IMR-90 (cell line): ENCODE measurements around the gene INSM1. TPM values are rescaled to one million over a fixed set of nuclear protein-coding genes. Genes with fewer than 3 reads are reported as not detected.

Source experiments
- ATAC-seq: fragments of 200-7000 bp; cut with Tn5 transposase; 2 replicates; pipeline ENCODE4 v1.9.1; 2020; ENCODE audit warnings: low read depth, mild to moderate bottlenecking, moderate library complexity
- BruUV-seq: library from RNA; stranded (reverse); fragments of 400-500 nt; replicated peaks from 2 replicates; lab custom pipeline; 2021; lab: Mats Ljungman, UMichigan
- CTCF ChIA-PET: fragments of 300-600 bp; formaldehyde crosslinking; extraction: SDS; loops from one replicate; lab custom pipeline; 2021; ENCODE audit warnings: antibody characterized with exemption; lab: Yijun Ruan, JAX
- POLR2A ChIA-PET: fragments of 300-600 bp; sonication (Branson Sonifier 250); formaldehyde crosslinking; loops from one replicate; lab custom pipeline; 2022; ENCODE audit warnings: antibody characterized with exemption; ENCODE audit not compliant: unreplicated experiment; lab: Charles Lee
- DNase-seq: peaks from one replicate; pipeline ENCODE4 v3.0.0; 2013
- H2AFZ ChIP-seq: replicated peaks from 2 replicates; pipeline ENCODE3; 2013; ENCODE audit warnings: low read length, mild to moderate bottlenecking; ENCODE audit not compliant: poor library complexity
- H2AK5ac ChIP-seq: 2 replicates; pipeline ENCODE4 v1.6.1; 2013; ENCODE audit warnings: low read depth, low read length, inconsistent platforms
- H2AK9ac ChIP-seq: replicated peaks from 2 replicates; pipeline ENCODE3; 2013; ENCODE audit warnings: mild to moderate bottlenecking, low read depth, low read length, moderate library complexity; ENCODE audit not compliant: poor library complexity
- H2BK120ac ChIP-seq: 2 replicates; pipeline ENCODE4 v1.6.1; 2013; ENCODE audit warnings: low read depth, low read length, inconsistent platforms
- H2BK15ac ChIP-seq: 3 replicates; pipeline ENCODE4 v1.6.1; 2013; ENCODE audit warnings: low read depth, low read length, inconsistent platforms
- H2BK20ac ChIP-seq: 2 replicates; pipeline ENCODE4 v1.6.1; 2013; ENCODE audit warnings: low read depth, mild to moderate bottlenecking, inconsistent platforms, low read length, moderate library complexity
- H2BK5ac ChIP-seq: 2 replicates; pipeline ENCODE4 v1.6.1; 2013; ENCODE audit warnings: mild to moderate bottlenecking, low read depth, low read length, inconsistent platforms; ENCODE audit not compliant: poor library complexity, severe bottlenecking
- H3K14ac ChIP-seq: replicated peaks from 2 replicates; pipeline ENCODE4 v1.6.1; 2013; ENCODE audit warnings: low read depth, low read length, inconsistent platforms
- H3K18ac ChIP-seq: 2 replicates; pipeline ENCODE4 v1.6.1; 2013; ENCODE audit warnings: low read depth, low read length, control low read depth
- H3K23ac ChIP-seq: 2 replicates; pipeline ENCODE4 v1.6.1; 2013; ENCODE audit warnings: low read depth, low read length, inconsistent platforms
- H3K27ac ChIP-seq: 2 replicates; pipeline ENCODE4 v1.5.1; 2013; ENCODE audit warnings: mild to moderate bottlenecking, control low read depth, low read length; ENCODE audit not compliant: insufficient read depth
- H3K27me3 ChIP-seq: 2 replicates; pipeline ENCODE4 v1.6.1; 2013; ENCODE audit warnings: low read length; ENCODE audit not compliant: control insufficient read depth, insufficient read depth
- H3K36me3 ChIP-seq: 2 replicates; pipeline ENCODE4 v1.6.1; 2013; ENCODE audit warnings: low read length, mixed read lengths; ENCODE audit not compliant: control insufficient read depth, insufficient read depth
- H3K4ac ChIP-seq: 2 replicates; pipeline ENCODE4 v1.6.1; 2013; ENCODE audit warnings: low read depth, low read length, inconsistent platforms
- H3K4me1 ChIP-seq: 2 replicates; pipeline ENCODE4 v1.6.1; 2013; ENCODE audit warnings: low read length, mixed read lengths; ENCODE audit not compliant: control insufficient read depth, insufficient read depth
- H3K4me2 ChIP-seq: 2 replicates; pipeline ENCODE4 v1.6.1; 2013; ENCODE audit warnings: low read depth, mild to moderate bottlenecking, control low read depth, low read length, moderate library complexity
- H3K4me3 ChIP-seq: 2 replicates; pipeline ENCODE4 v1.5.1; 2013; ENCODE audit warnings: low read depth, mild to moderate bottlenecking, control low read depth, low read length, moderate library complexity; ENCODE audit not compliant: insufficient read depth
- H3K56ac ChIP-seq: 2 replicates; pipeline ENCODE4 v1.6.1; 2013; ENCODE audit warnings: low read length, inconsistent platforms; ENCODE audit not compliant: insufficient read depth; ENCODE audit errors: extremely low read depth
- H3K79me1 ChIP-seq, 2 experiments: 2 replicates each; pipeline ENCODE4 v1.6.1; 2013; ENCODE audit warnings: low read length in 2 of 2, inconsistent platforms in 1 of 2, low read depth in 1 of 2
- H3K9ac ChIP-seq: 2 replicates; pipeline ENCODE4 v1.6.1; 2013; ENCODE audit warnings: low read depth, low read length, control low read depth
- H3K9me1 ChIP-seq: 2 replicates; pipeline ENCODE4 v1.6.1; 2013; ENCODE audit warnings: low read length, inconsistent platforms; ENCODE audit not compliant: insufficient read depth
- H3K9me3 ChIP-seq: 2 replicates; pipeline ENCODE4 v1.6.1; 2013; ENCODE audit warnings: low read length; ENCODE audit not compliant: control insufficient read depth, insufficient read depth
- H4K20me1 ChIP-seq: 2 replicates; pipeline ENCODE4 v1.6.1; 2013; ENCODE audit warnings: low read length, inconsistent platforms; ENCODE audit not compliant: insufficient read depth
- H4K5ac ChIP-seq: 2 replicates; pipeline ENCODE4 v1.6.1; 2013; ENCODE audit warnings: mild to moderate bottlenecking, low read depth, low read length, control low read depth
- H4K8ac ChIP-seq, 2 experiments: 2 replicates each; pipeline ENCODE4 v1.6.1; 2013; ENCODE audit warnings: low read depth in 2 of 2, low read length in 2 of 2, control low read depth in 1 of 2, inconsistent platforms in 1 of 2
- H4K91ac ChIP-seq: 2 replicates; pipeline ENCODE4 v1.6.1; 2013; ENCODE audit warnings: low read depth, low read length, inconsistent platforms; ENCODE audit not compliant: insufficient read depth
- CEBPB ChIP-seq: IDR thresholded peaks from 2 replicates; pipeline ENCODE4 v1.6.1; 2012; ENCODE audit warnings: low read depth, low read length, improper control_type of control experiment
- FOS ChIP-seq: fragments of 150-350 bp; IDR thresholded peaks from 2 replicates; pipeline ENCODE4 v1.6.1; 2016; ENCODE audit warnings: low read depth, low read length
- MXI1 ChIP-seq: IDR thresholded peaks from 2 replicates; pipeline ENCODE4 v1.6.1; 2012; ENCODE audit warnings: low read depth, mild to moderate bottlenecking, low read length, moderate library complexity, borderline replicate concordance
- SMC3 ChIP-seq: fragments of 150-350 bp; IDR thresholded peaks from 2 replicates; pipeline ENCODE4 v1.6.1; 2016; ENCODE audit warnings: low read depth, mild to moderate bottlenecking, antibody characterized with exemption, low read length, moderate library complexity
- WGBS, 2 experiments: methylation state at CpG; one replicate each; pipeline versions ENCODE4 v1.1.5 to v1.1.7; 2013; ENCODE audit warnings: missing lambda C conversion rate in 2 of 2; ENCODE audit not compliant: insufficient read length in 1 of 2; ENCODE audit errors: extremely low coverage in 2 of 2; 5-methylcytosine and 5-hydroxymethylcytosine counted together
- dilution Hi-C: fragments of 300-500 bp; cut with HindIII; formaldehyde crosslinking; loops from one replicate; pipeline ENCODE4 v1.14.3; 2018; ENCODE audit warnings: low sequenced_read_pairs; ENCODE audit not compliant: unreplicated experiment
- in situ Hi-C: fragments of 300-500 bp; cut with MboI; formaldehyde crosslinking; loops from 3 replicates; pipeline ENCODE4 v1.14.3; 2019; ENCODE audit warnings: low sequenced_read_pairs, inconsistent platforms, mixed read lengths
- intact Hi-C: fragments of 100-400 bp; cut with micrococcal nuclease; formaldehyde crosslinking; loops from 2 replicates; pipeline ENCODE4 v1.10.0; 2022
- polyA plus RNA-seq, 3 experiments: library from polyadenylated mRNA; depleted of rRNA; stranded (reverse); fragments of >200 nt; gene quantifications; 2 replicates each; pipeline ENCODE4 v1.2.3, GENCODE V29; 2012; ENCODE audit warnings: low replicate concordance in 1 of 3
- total RNA-seq: library from RNA; depleted of rRNA; stranded (reverse); fragments of >200 nt; gene quantifications from 2 replicates; pipeline ENCODE4 v1.2.3, GENCODE V29; 2012

Gene INSM1
- total and polyA plus RNA-seq, 2 of the 4 experiments (the other 2 are of a cell fraction) = not detected

DNA sequence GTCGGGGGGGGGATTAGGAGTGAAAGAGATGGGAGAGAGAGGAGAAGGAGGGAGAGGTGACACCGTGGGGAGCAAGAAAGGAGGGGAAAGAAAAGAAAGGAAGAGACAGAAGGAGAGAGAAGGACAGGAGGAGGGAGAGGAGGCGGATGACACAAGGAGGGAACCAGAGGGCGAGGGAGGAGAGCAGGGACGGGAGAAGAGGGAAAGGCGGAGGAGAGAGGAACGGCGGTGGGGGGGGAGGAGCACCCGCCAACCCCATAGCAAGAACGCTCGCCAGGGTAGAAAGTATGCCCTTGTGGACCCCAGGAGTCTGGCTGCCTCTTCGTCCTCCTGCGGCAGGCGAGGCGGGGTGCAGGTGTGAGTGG, 4.5 kb upstream of the INSM1 start:
- Histone ChIP-seq H4K5ac (no peak overlapping the region), H2BK5ac (no peak overlapping the region), H3K23ac (no peak overlapping the region), H3K79me1 (no peaks in the 10 kb centered on the region), H2BK20ac (no peak overlapping the region), H2AFZ (no peak overlapping the region), H3K9ac (no peak overlapping the region), H3K4me2 (no peak overlapping the region; the same call in 1 of the 2 replicates), H2AK9ac (no peak overlapping the region), H2BK120ac (no peak overlapping the region), H3K4ac (no peak overlapping the region), H3K9me1 (no peaks in the 10 kb centered on the region), H3K4me1 (peaks cover under 1% of the 10 kb centered on the region; the same call in 1 of the 2 replicates), H2BK15ac (no peak overlapping the region), H3K27ac (no peak overlapping the region), H3K9me3 (peaks cover 3% of the 10 kb centered on the region; the same call in 1 of the 2 replicates), H4K91ac (no peak overlapping the region), H3K4me3 (no peak overlapping the region), H4K8ac (no peak overlapping the region), H3K27me3 (peaks cover 73% of the 10 kb centered on the region), H3K56ac (no peak overlapping the region), H2AK5ac (no peak overlapping the region), H4K20me1 (no peaks in the 10 kb centered on the region), H3K36me3 (no peaks in the 10 kb centered on the region), H3K18ac (no peak overlapping the region), H3K14ac (no peak overlapping the region)
- dilution Hi-C loops (no loop called here), in situ Hi-C loops (loop anchor here (5.0 kb wide), 1 partner anchor 204 kb away; no protein-coding TSS in a partner anchor), intact Hi-C loops (no loop called here)
- DNase-seq (no peak), ATAC-seq (no peak)
- no peak for TF ChIP-seq FOS
- no peak for TF ChIP-seq SMC3
- no peak for TF ChIP-seq MXI1
- TF ChIP-seq CEBPB = no peak
- BruUV-seq = no TSS peak
- ChIA-PET CTCF (no interaction called here), POLR2A (no interaction called here)
- 0% methylated on average over 1 of the region's 15 CpGs; no CpG with 5 or more reads in 1 of the 2 experiments for WGBS, 2 experiments
